Measurements from ENCODE around the gene IFI27. TPM values are rescaled to one million over a fixed set of nuclear protein-coding genes. Genes with fewer than 3 reads are reported as not detected.

The IFI27 gene
- total and polyA plus RNA-seq, 2 donors (not counting 1 experiment from before 2014, with no cell fraction given) = 0.15 to 0.81 TPM

DNA sequence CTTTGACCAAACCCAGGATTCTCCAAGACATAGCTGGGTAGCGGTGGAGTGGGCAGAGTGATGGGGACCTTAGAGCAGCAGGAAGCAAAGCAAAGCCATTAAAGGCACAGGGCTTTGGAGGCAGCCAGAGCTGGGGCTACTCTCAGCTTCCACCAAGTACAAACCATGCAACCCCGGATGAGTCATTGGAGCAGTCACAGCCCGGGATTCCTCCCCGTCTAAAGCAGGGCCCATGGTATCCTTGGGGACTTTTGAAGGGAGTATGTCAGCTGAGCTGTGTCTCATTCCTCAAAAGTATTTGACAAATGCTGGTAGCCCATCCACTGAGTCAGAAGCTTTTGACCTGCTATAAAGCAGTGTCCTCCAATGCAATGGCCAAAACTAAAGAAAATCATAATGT is 9.7 kb upstream of the IFI27 start:
- no peak overlapping the region for H3K27ac ChIP-seq (ENCODE audit: low read length in 2 of 2)
- Mint-ChIP-seq H3K9me3 (ENCODE audit: insufficient read depth) (no peaks in the 10 kb centered on the region), H3K4me3 (no peak overlapping the region), H3K27ac (no peak overlapping the region), H3K27me3 (no peaks in the 10 kb centered on the region), H3K4me1 (no peaks in the 10 kb centered on the region)
- intact Hi-C loops (cut with micrococcal nuclease) = no loop called here
- DNase-seq = no peak
- no peaks in the 10 kb centered on the region for H3K27me3 ChIP-seq (replicated peaks in 1 of 4; ENCODE audit: control extremely low read depth in 1 of 4, control insufficient read depth in 3 of 4, insufficient read depth in 4 of 4, low read length in 3 of 4)
- no peak overlapping the region for H3K9ac ChIP-seq (ENCODE audit: low read length)
- H3K36me3 ChIP-seq (replicated peaks in 1 of 2; ENCODE audit: control extremely low read depth in 1 of 2, control insufficient read depth in 1 of 2, extremely low read depth in 1 of 2, insufficient read depth in 2 of 2, low read length in 1 of 2) = no peaks in the 10 kb centered on the region
- no peaks in the 10 kb centered on the region for H3K4me1 ChIP-seq (ENCODE audit: control insufficient read depth in 2 of 2, insufficient read depth in 2 of 2, low read length in 2 of 2)
- ChIA-PET CTCF (interaction anchor here (0.9 to 1.8 kb wide), 2 partner anchors 30 to 36 kb away, joined by 3 to 5 read pairs; no protein-coding TSS in a partner anchor), POLR2A (no interaction called here)
- no peak overlapping the region for H3K4me3 ChIP-seq (ENCODE audit: control extremely low read depth in 1 of 5, extremely low read depth in 1 of 5, insufficient read depth in 1 of 5, low read depth in 2 of 5, low read length in 4 of 5)
- no peaks in the 10 kb centered on the region for H3K9me3 ChIP-seq (ENCODE audit: control extremely low read depth in 1 of 3, control insufficient read depth in 2 of 3, insufficient read depth in 1 of 3, low read length in 2 of 3)
- TF ChIP-seq EZH2 (IDR thresholded peaks at IDR 0.05; ENCODE audit: borderline replicate concordance, insufficient read depth, low read depth, low read length, poor library complexity, severe bottlenecking) (no peak), CTCF (IDR thresholded peaks at IDR 0.05) (no peak)
- H3K79me2 ChIP-seq (ENCODE audit: control insufficient read depth, insufficient read depth, low read length) = no peaks in the 10 kb centered on the region
- no peaks in the 10 kb centered on the region for H4K20me1 ChIP-seq (ENCODE audit: control insufficient read depth, insufficient read depth, low read length, poor library complexity, severe bottlenecking)
- H2AFZ ChIP-seq (ENCODE audit: insufficient read depth, low read depth, low read length, poor library complexity, severe bottlenecking) = no peak overlapping the region
- no peak for ATAC-seq (ENCODE audit: low read depth)
- 94% methylated on average over 3 of the region's 4 CpGs for WGBS (ENCODE audit: insufficient coverage)
- no peak overlapping the region for H3K4me2 ChIP-seq (replicated peaks; ENCODE audit: low read depth, low read length, poor library complexity, severe bottlenecking)

- intact Hi-C loops (cut with micrococcal nuclease) = no loop called here
- Mint-ChIP-seq H3K4me3 (no peak overlapping the region), H3K9me3 (ENCODE audit: insufficient read depth) (no peaks in the 10 kb centered on the region), H3K27ac (no peak overlapping the region), H3K4me1 (no peaks in the 10 kb centered on the region), H3K27me3 (no peaks in the 10 kb centered on the region)
- no peaks in the 10 kb centered on the region for H3K36me3 ChIP-seq (replicated peaks in 1 of 2; ENCODE audit: control extremely low read depth in 1 of 2, control insufficient read depth in 1 of 2, extremely low read depth in 1 of 2, insufficient read depth in 2 of 2, low read length in 1 of 2)
- no peak for ATAC-seq (ENCODE audit: low read depth)
- DNase-seq = no peak
- H2AFZ ChIP-seq (ENCODE audit: insufficient read depth, low read depth, low read length, poor library complexity, severe bottlenecking) = no peak overlapping the region
- no peaks in the 10 kb centered on the region for H3K27me3 ChIP-seq (replicated peaks in 1 of 4; ENCODE audit: control extremely low read depth in 1 of 4, control insufficient read depth in 3 of 4, insufficient read depth in 4 of 4, low read length in 3 of 4)
- H3K9ac ChIP-seq (ENCODE audit: low read length) = no peak overlapping the region
- H3K4me2 ChIP-seq (replicated peaks; ENCODE audit: low read depth, low read length, poor library complexity, severe bottlenecking) = no peak overlapping the region
- no peak for TF ChIP-seq EZH2 (IDR thresholded peaks at IDR 0.05; ENCODE audit: borderline replicate concordance, insufficient read depth, low read depth, low read length, poor library complexity, severe bottlenecking)
- TF ChIP-seq CTCF (IDR thresholded peaks at IDR 0.05) = no peak
- H3K4me1 ChIP-seq (ENCODE audit: control insufficient read depth in 2 of 2, insufficient read depth in 2 of 2, low read length in 2 of 2) = no peaks in the 10 kb centered on the region
- CTCF ChIA-PET = no interaction called here
- WGBS (ENCODE audit: insufficient coverage) = 96% methylated on average over 9 of the region's 10 CpGs
- no peaks in the 10 kb centered on the region for H3K9me3 ChIP-seq (ENCODE audit: control extremely low read depth in 1 of 3, control insufficient read depth in 2 of 3, insufficient read depth in 1 of 3, low read length in 2 of 3)
- H3K79me2 ChIP-seq (ENCODE audit: control insufficient read depth, insufficient read depth, low read length) = no peaks in the 10 kb centered on the region
- no peaks in the 10 kb centered on the region for H4K20me1 ChIP-seq (ENCODE audit: control insufficient read depth, insufficient read depth, low read length, poor library complexity, severe bottlenecking)
- POLR2A ChIA-PET = no interaction called here
- no peak overlapping the region for H3K27ac ChIP-seq (ENCODE audit: low read length in 2 of 2)
- no peak overlapping the region for H3K4me3 ChIP-seq (ENCODE audit: control extremely low read depth in 1 of 5, extremely low read depth in 1 of 5, insufficient read depth in 1 of 5, low read depth in 2 of 5, low read length in 4 of 5)
Observed at GRCh38 chr14:94101748-94102147, 8.8 kb upstream of the IFI27 start.

Measured in B cell (primary cell).